Activated naive CD8-positive, alpha-beta T cell treated with anti-CD3 and anti-CD28 coated beads, Interleukin-2, amount 10 ng/mL, durations not matched to agents 7 days and 5 days (primary cell): ENCODE results near the gene LINS1. TPM values are rescaled to one million over a fixed set of nuclear protein-coding genes. Genes with fewer than 3 reads are reported as not detected.

ENCODE experiments used
- ATAC-seq: fragments of 150-1000 bp; cut with Tn5 transposase; one replicate; pipeline ENCODE4 v1.10.0; 2021; ENCODE audit warnings: low read depth, moderate library complexity
- POLR2A ChIA-PET: fragments of 350-600 bp; sonication (Branson Sonifier 250); formaldehyde crosslinking; loops from one replicate; lab custom pipeline; 2021; ENCODE audit warnings: antibody characterized with exemption; lab: Charles Lee
- DNase-seq: peaks from one replicate; pipeline ENCODE4 v3.0.0; 2021
- H3K27ac Mint-ChIP-seq: one replicate; pipeline ENCODE4 v1.8.0; 2022; ENCODE audit warnings: mild to moderate bottlenecking, mixed read lengths
- H3K27me3 Mint-ChIP-seq: one replicate; pipeline ENCODE4 v1.8.0; 2022; ENCODE audit warnings: mild to moderate bottlenecking, moderate library complexity, mixed read lengths
- H3K36me3 Mint-ChIP-seq: one replicate; pipeline ENCODE4 v1.8.0; 2021; ENCODE audit warnings: mild to moderate bottlenecking, mixed read lengths
- H3K4me1 Mint-ChIP-seq: one replicate; pipeline ENCODE4 v1.8.0; 2021; ENCODE audit warnings: mixed read lengths
- H3K4me3 Mint-ChIP-seq: one replicate; pipeline ENCODE4 v1.8.0; 2022; ENCODE audit warnings: mild to moderate bottlenecking, moderate library complexity, mixed read lengths
- H3K9me3 Mint-ChIP-seq: one replicate; pipeline ENCODE4 v1.8.0; 2021; ENCODE audit warnings: mixed read lengths
- total RNA-seq, 2 experiments: library from RNA; stranded (reverse); gene quantifications; one replicate each; pipeline ENCODE4 v1.2.3, GENCODE V29; 2021

LINS1 gene
- total RNA-seq, 2 experiments from 2014 or later, result 38.6 to 43.4 TPM

DNA sequence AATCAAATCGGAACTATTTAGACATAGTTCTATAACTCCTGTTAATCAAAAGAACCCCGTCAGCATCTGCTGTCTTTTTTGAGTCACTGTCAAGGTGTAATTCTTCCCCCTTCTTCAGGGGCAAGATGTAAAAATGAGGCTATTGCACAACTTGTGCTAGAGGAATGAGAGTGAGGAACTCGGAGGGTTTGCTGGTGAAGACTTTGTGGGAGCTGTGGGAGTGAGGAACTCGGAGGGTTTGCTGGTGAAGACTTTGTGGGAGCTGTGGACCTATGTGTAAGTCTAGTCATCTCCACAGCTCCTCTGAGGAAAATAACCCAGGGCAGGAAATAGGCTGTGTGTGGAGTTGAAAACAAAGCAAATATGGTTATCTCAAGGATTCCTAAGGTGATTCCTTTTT lies 70.8 kb downstream of the LINS1 start:
- no peaks in the 10 kb centered on the region for H3K36me3 Mint-ChIP-seq
- no peak overlapping the region for H3K27ac Mint-ChIP-seq
- no peaks in the 10 kb centered on the region for H3K4me1 Mint-ChIP-seq
- POLR2A ChIA-PET, result no interaction called here
- DNase-seq (no peak), ATAC-seq (no peak)
- H3K27me3 Mint-ChIP-seq, result peaks cover 3% of the 10 kb centered on the region
- no peaks in the 10 kb centered on the region for H3K9me3 Mint-ChIP-seq
- no peak overlapping the region for H3K4me3 Mint-ChIP-seq

DNA sequence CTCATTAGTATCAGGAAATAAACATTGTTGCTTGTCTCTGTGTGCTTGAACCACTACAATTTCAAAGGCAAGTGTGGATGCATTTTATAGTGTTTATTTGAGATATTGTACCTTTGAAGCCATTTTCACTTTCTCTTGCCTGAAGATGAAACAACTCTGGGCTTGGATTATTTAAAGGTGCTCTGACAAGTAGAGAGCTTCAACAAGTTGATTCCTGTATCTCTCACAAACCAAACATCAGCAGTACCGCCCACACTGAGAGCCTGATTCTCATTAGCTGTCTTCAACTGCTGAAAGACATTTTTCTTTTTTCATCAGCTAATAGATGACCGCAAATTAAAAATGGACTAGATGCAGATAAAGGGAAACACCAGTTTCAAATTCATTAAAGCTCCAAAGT lies 72.4 kb downstream of the LINS1 start:
- Mint-ChIP-seq H3K9me3 (no peaks in the 10 kb centered on the region), H3K27me3 (peaks cover 3% of the 10 kb centered on the region), H3K4me1 (no peaks in the 10 kb centered on the region), H3K27ac (no peak overlapping the region), H3K36me3 (no peaks in the 10 kb centered on the region), H3K4me3 (no peak overlapping the region)
- DNase-seq (no peak), ATAC-seq (no peak)
- POLR2A ChIA-PET, result no interaction called here

DNA sequence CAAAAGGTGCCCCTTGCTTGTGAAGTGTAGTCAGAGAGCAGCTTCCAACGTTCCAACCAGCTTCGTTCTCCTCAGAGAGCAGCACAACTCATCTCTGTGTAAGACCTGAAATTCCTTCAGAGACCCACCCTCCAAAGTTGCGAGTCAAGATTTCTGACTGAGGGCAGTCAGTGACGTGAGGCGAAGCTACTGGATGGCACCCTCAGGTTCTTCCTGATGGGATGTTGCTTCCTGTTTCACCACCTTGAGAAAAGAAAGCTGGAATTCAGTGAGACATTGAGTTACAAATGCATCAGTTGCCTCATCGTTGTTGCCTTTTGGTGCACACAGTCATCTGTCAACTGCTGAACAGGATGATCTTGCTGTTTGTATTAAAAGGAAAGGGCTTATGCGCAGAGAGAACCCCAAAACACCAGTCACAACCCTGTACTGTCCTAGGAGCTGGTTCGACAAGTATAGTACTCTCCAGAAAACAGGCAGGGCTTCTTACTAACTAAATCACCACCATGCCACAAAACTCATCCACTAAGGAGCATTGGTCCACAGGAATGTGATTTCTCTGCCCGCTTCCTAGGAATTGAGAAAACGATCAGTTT lies 73.1 kb downstream of the LINS1 start, which contains the start of gene CERS3:
Gene CERS3 (minus strand): TSS at position 118 of the 596 bp plus-strand sequence. CDS start 27,101 bp downstream, outside the sequence.
- H3K27me3 Mint-ChIP-seq, result peaks cover 3% of the 10 kb centered on the region
- DNase-seq (no peak), ATAC-seq (no peak)
- H3K4me1 Mint-ChIP-seq, result no peaks in the 10 kb centered on the region
- H3K4me3 Mint-ChIP-seq, result no peak within 1 kb of the TSS
- H3K27ac Mint-ChIP-seq, result no peak within 1 kb of the TSS
- POLR2A ChIA-PET, result no interaction called here
- H3K36me3 Mint-ChIP-seq, result no peaks in the 10 kb centered on the region
- no peaks in the 10 kb centered on the region for H3K9me3 Mint-ChIP-seq

DNA sequence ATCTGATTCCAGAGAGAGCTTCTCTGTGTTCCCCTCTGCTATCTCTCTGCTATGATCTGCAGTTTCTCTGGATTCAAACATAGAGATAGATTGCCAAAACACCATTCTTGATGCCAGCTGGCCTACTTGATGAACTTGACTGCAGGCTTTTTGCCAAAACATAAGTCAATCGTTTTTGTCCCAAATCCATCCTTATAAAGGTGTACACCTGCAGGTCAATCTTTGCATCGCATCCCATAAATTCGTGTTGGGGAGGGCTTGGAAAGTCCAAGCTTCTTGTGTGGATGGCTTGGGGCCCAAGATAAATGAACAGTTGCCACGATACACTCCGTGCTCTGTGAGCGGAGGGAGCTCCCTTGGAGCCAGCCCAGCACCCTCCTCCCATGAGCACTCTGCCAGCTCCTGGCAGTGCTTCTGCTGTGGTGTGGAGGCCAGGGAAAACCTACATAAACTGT lies 75.9 kb downstream of the LINS1 start:
- Mint-ChIP-seq H3K4me1 (peaks cover 2% of the 10 kb centered on the region), H3K36me3 (peaks cover 7% of the 10 kb centered on the region), H3K27me3 (no peaks in the 10 kb centered on the region), H3K9me3 (peaks cover 11% of the 10 kb centered on the region), H3K27ac (no peak overlapping the region), H3K4me3 (no peak overlapping the region)
- POLR2A ChIA-PET, result no interaction called here
- ATAC-seq (no peak), DNase-seq (no peak)

DNA sequence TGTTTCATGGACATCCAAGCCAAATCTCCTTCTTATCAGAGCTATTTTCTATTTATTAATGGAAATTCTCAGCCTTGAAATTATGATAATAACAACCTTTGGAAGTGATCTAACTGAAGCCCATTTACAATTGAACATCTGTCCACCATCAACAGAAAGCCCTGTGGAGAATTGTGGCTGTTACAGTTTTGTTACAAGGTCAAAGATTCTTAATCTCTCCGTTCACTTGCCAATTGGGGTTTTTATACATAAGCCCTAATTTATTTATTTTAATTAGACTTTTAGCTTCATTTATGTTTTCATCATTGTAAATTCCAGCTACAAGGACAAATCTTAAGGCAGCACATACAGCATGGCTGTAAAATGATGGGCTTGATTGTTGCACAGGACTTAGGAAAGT lies 76.5 kb downstream of the LINS1 start:
- peaks cover 11% of the 10 kb centered on the region for H3K9me3 Mint-ChIP-seq
- ATAC-seq (no peak), DNase-seq (no peak)
- H3K4me1 Mint-ChIP-seq, result peaks cover 6% of the 10 kb centered on the region
- no peak overlapping the region for H3K4me3 Mint-ChIP-seq
- peaks cover 7% of the 10 kb centered on the region for H3K36me3 Mint-ChIP-seq
- POLR2A ChIA-PET, result no interaction called here
- H3K27me3 Mint-ChIP-seq, result no peaks in the 10 kb centered on the region
- H3K27ac Mint-ChIP-seq, result no peak overlapping the region

DNA sequence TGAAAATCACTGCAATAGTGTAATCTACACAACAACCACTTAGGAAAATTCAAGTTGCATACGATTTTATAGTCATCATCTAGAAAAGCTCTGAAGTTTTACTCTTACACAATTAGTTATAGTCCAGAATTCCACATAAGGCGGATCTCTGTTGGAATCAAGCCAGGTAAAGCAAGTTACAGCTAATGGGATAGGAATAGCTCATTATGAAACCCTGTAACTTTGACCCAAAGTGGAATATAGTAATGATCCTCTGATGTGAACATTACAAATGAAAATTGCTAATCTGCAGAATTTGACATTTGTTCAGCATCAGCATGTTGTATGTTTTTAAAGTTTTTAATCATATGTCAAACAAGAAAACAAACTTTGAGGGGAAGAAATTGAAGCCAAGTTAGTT lies 77.7 kb downstream of the LINS1 start:
- Mint-ChIP-seq H3K27ac (no peak overlapping the region), H3K36me3 (peaks cover 7% of the 10 kb centered on the region), H3K9me3 (peaks cover 11% of the 10 kb centered on the region), H3K4me3 (no peak overlapping the region), H3K4me1 (peaks cover 12% of the 10 kb centered on the region), H3K27me3 (no peaks in the 10 kb centered on the region)
- POLR2A ChIA-PET, result no interaction called here
- no peak for DNase-seq
- ATAC-seq, result no peak

DNA sequence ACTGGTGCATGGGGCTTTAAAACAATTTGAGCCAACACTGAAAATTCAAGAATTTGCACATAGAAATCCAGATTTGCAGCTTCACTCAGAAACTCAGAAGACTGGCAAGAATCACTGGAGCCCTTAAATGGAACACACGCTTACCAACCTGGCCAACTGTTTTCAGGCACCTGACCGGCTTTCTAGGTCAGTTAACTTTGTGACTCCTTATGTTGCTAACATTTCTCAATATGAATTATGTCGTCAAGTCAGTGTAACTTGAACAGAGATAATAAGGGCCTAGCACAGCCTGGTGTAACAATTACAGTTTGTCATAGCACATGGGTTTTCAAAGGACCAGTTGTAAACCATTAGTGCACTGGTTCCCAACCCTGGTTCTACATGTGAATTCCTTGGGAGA lies 80.1 kb downstream of the LINS1 start:
- no peak overlapping the region for H3K27ac Mint-ChIP-seq
- POLR2A ChIA-PET, result no interaction called here
- H3K4me1 Mint-ChIP-seq, result peaks cover 14% of the 10 kb centered on the region
- ATAC-seq (no peak), DNase-seq (no peak)
- H3K4me3 Mint-ChIP-seq, result no peak overlapping the region
- peaks cover 3% of the 10 kb centered on the region for H3K27me3 Mint-ChIP-seq
- H3K9me3 Mint-ChIP-seq, result peaks cover 11% of the 10 kb centered on the region
- peaks cover 9% of the 10 kb centered on the region for H3K36me3 Mint-ChIP-seq

DNA sequence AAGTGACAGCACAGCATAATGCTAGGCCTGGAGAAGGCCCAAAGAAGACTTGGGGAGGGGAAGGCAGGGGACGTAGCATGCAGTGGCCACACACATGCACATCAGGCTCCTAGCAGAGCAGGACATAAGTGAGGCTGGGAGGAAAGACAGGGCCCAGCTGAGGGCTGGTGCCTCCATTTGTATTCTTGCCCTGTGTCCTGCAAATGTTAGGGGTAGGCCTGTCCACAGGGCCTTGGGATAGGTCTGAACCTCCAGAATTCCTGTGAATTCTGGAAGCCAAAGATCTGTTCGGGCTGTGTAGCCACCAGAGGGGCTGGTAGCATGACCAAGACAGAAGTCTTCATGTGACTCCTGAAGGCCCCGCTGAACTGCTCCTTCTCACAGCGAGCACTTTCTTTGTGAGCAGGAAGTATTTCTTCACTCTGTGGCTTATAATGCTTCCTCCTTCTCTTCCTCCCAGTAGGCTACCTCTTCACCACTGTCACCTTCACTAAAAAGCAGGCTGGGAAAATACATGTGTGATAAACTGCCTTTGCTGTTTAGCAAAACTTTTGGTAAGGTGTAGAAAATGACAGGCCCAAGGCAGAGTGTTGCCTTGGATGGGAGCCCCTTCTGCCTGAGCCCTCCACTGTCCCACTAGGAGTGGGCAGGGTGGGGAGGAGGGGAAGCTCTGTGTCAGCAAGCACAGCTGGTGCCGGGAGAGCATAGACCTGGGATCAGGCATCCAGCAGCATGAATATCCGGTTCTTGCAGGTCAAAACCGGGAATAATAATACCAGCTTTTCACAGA lies 81.7 kb downstream of the LINS1 start:
- Mint-ChIP-seq H3K27me3 (peaks cover 3% of the 10 kb centered on the region), H3K27ac (peak overlapping the region; percentile 90), H3K4me1 (peaks cover 14% of the 10 kb centered on the region), H3K4me3 (peak overlapping the region; percentile 68), H3K36me3 (peaks cover 9% of the 10 kb centered on the region), H3K9me3 (peaks cover 11% of the 10 kb centered on the region)
- POLR2A ChIA-PET, result interaction anchor here (1.2 kb wide), 1 partner anchor 83 kb away, joined by 3 read pairs; no protein-coding TSS in a partner anchor
- ATAC-seq (peak; percentile 80), DNase-seq (peak; percentile 35)

DNA sequence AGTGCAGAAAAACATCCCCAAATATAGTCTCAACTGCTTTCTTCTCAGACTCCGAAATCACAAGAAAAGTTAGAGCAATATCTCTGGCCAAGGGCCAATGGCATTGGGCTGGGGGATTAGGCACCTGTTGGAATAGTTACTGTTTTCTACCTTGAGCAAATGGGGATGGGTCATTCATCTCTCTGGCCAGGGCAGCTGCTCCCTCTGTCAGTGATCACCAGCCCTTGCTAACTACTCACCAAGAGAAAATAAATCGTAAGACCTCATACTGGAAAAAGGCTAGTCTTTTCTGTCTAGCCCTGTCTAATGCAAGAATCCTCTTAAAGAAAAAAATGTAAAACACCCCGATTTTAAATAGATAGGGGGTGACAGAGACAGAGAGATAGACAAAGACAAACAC lies 84.1 kb downstream of the LINS1 start:
- H3K27me3 Mint-ChIP-seq, result peaks cover 8% of the 10 kb centered on the region
- H3K4me3 Mint-ChIP-seq, result no peak overlapping the region
- H3K4me1 Mint-ChIP-seq, result peaks cover 14% of the 10 kb centered on the region

More for the DNA sequence above, 84.1 kb downstream of the LINS1 start:
- DNase-seq, result no peak
- POLR2A ChIA-PET, result no interaction called here
- peak overlapping the region; percentile 79 for H3K27ac Mint-ChIP-seq
- H3K36me3 Mint-ChIP-seq, result peaks cover 5% of the 10 kb centered on the region
- no peak for ATAC-seq
- H3K9me3 Mint-ChIP-seq, result peaks cover 7% of the 10 kb centered on the region

Other genes with a start within 250 kb of the LINS1 start
- gene CERS3, start 73.2 kb downstream of the LINS1 start, total RNA-seq, result under 1 TPM; 0.34 to 0.44 TPM
- 10 to 100 TPM; 21.1 to 21.5 TPM for gene ASB7, start 405 bp upstream of the LINS1 start, total RNA-seq